Thymus (tissue), 11 donors: ENCODE data around the gene MTA3. TPM values are rescaled to one million over a fixed set of nuclear protein-coding genes. Genes with fewer than 3 reads are reported as not detected.
"Not testable (repeated sequence)": the region's sequence is repeated elsewhere in the genome, so short reads cannot be mapped to it uniquely, and the experiment has no call there.

Experiments
- DNase-seq, 9 donors: peaks; one replicate each; pipeline ENCODE4 v3.0.0-alpha.2; 2013; ENCODE audit warnings: low spot score in 9 of 9, low read depth in 6 of 9, missing footprints in 1 of 9
- H3K27ac ChIP-seq, 2 donors: one replicate each; pipeline ENCODE4 v1.5.1; 2013; ENCODE audit warnings: control low read depth in 1 of 2, low read depth in 1 of 2, low read length in 1 of 2, mild to moderate bottlenecking in 1 of 2, moderate library complexity in 1 of 2
- H3K27me3 ChIP-seq, 2 donors: one replicate each; pipeline ENCODE4 v1.5.1; 2013; ENCODE audit warnings: low read length in 1 of 2; ENCODE audit not compliant: control insufficient read depth in 2 of 2, insufficient read depth in 1 of 2
- H3K36me3 ChIP-seq, 2 donors: one replicate each; pipeline ENCODE4 v1.5.1; 2013; ENCODE audit warnings: low read length in 1 of 2, mild to moderate bottlenecking in 1 of 2, moderate library complexity in 1 of 2; ENCODE audit not compliant: control insufficient read depth in 2 of 2, insufficient read depth in 2 of 2
- H3K4me1 ChIP-seq, 2 donors: one replicate each; pipeline ENCODE4 v1.5.1; 2013; ENCODE audit warnings: low read length in 2 of 2; ENCODE audit not compliant: control insufficient read depth in 2 of 2, insufficient read depth in 2 of 2
- H3K4me3 ChIP-seq, 2 donors: one replicate each; pipeline ENCODE4 v1.5.1; 2013; ENCODE audit warnings: low read length in 2 of 2, control low read depth in 1 of 2, mild to moderate bottlenecking in 1 of 2
- H3K9me3 ChIP-seq, 2 donors: one replicate each; pipeline ENCODE4 v1.5.1; 2013; ENCODE audit warnings: low read length in 1 of 2, mild to moderate bottlenecking in 1 of 2; ENCODE audit not compliant: control insufficient read depth in 2 of 2, insufficient read depth in 1 of 2
- WGBS: extraction: QIAGEN DNeasy Blood & Tissue Kit; methylation state at CpG from one replicate; pipeline ENCODE4 v1.1.7; 2013; 5-methylcytosine and 5-hydroxymethylcytosine counted together
- polyA plus RNA-seq: library from polyadenylated mRNA; stranded (reverse); fragments of 200-250 nt; gene quantifications from one replicate; pipeline ENCODE4 v1.2.3, GENCODE V29; 2013
- total RNA-seq: library from RNA; stranded (reverse); fragments of 120-200 nt; gene quantifications from one replicate; pipeline ENCODE4 v1.2.4, GENCODE V29; 2013
- donor health status: healthy.

Gene MTA3
- total and polyA plus RNA-seq, 2 donors: 64.9 to 77.4 TPM

GRCh38 chr2:42560133-42560532 lies 8.3 kb upstream of the MTA3 start:
- not testable (repeated sequence) for DNase-seq, H3K4me3 ChIP-seq
- WGBS: 93% methylated on average over 13 of the region's 13 CpGs

DNA sequence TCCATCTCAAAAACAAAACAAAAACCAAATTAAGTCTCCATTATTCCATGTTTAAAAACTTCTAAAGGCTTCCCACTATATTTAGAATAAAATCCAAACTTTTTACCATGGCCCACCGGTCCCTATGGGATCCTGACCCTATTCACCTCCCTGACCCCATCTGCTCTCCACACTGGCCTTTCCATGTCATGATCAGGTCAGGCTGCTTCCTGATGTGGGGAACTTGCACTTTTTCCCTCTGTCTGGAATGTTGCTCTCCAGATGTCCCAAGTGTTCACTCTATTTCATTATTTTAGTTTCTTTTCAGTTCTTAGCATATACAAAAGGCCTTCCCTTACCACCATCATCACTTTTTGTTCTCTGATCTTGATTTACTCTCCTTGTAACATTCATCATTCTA lies 7.5 kb upstream of the MTA3 start:
- DNase-seq: no peak
- 93% methylated on average over 1 of the region's 1 CpG for WGBS
- Histone ChIP-seq H3K9me3 (peaks cover 0 to 8% of the 10 kb centered on the region in 2 donors), H3K27me3 (no peaks in the 10 kb centered on the region), H3K36me3 (no peaks in the 10 kb centered on the region), H3K4me1 (peaks cover 24 to 76% of the 10 kb centered on the region in 2 donors), H3K4me3 (no peak overlapping the region), H3K27ac (no peak overlapping the region)

More at GRCh38 chr2:42560133-42560532, 8.3 kb upstream of the MTA3 start:
- H3K36me3 ChIP-seq, H3K27ac ChIP-seq, H3K9me3 ChIP-seq, H3K27me3 ChIP-seq: not testable (repeated sequence)
- peaks cover 19 to 68% of the 10 kb centered on the region in 2 donors for H3K4me1 ChIP-seq

DNA sequence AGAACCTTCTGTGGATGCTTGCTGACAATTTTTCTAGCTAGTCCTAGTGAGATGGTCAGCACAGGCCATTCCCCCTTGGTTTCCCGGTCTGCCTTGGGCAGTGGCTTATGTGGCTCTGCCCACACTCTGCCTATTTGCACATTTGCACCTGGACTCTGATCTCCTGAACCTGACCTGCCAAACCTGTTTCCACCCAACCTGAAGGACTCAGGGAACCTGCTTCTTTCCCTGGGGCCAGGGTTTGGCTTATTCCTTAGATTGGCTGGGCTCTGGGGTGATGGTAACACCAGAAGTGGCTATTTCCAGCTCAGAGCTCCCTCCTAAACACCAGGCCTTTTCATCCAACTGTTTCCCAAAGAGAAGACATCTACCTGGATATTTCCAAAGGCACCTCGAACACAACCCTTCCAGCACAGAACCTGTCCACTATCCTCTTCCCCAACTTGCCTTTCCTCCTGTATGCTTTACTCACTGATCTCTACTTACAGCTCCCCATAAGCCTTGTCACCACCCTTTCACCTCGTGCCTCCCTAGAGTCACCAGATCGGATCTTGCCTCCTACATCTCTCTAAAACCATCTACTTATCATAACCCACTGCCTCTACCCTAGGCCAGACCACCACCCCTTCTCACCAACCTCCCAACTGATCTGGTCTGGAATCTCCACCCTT lies 5.8 kb upstream of the MTA3 start:
- WGBS: 94% methylated on average over 4 of the region's 4 CpGs
- peaks cover 30 to 81% of the 10 kb centered on the region in 2 donors for H3K4me1 ChIP-seq
- H3K36me3 ChIP-seq: no peaks in the 10 kb centered on the region
- peaks cover 0 to 8% of the 10 kb centered on the region in 2 donors for H3K9me3 ChIP-seq
- H3K27ac ChIP-seq: no peak overlapping the region
- H3K27me3 ChIP-seq: no peaks in the 10 kb centered on the region
- no peak for DNase-seq
- no peak overlapping the region for H3K4me3 ChIP-seq

DNA sequence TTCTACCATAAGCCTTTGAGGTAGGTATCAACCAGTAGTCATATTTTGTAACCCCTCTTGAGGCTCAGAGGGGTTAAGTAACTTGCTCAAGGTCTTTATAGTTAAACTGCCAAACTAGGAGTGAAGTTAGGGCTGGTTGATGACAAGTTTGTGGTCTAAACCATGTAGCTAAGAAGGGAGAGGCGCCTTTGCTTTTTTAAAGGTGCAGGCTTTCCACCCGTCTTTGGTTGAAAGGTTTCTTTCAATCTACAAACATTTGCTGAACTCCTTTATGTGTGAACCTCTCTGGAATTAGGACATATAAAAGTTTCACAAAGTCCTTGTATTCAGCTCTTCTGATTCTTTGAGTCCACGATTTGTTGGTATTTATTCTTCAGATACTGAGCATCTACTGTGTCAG lies 2.4 kb upstream of the MTA3 start:
- Histone ChIP-seq H3K4me3 (peak overlapping the region; percentile 54 to 77), H3K27me3 (no peaks in the 10 kb centered on the region), H3K4me1 (peaks cover 35 to 71% of the 10 kb centered on the region in 2 donors), H3K36me3 (peaks cover 0 to 8% of the 10 kb centered on the region in 2 donors), H3K27ac (peak overlapping the region; percentile 80 to 97), H3K9me3 (peaks cover 0 to 8% of the 10 kb centered on the region in 2 donors)
- WGBS: 8% methylated on average over 3 of the region's 3 CpGs
- peak in 8 of 9 donors; percentile 57 to 93 (median 80) for DNase-seq

GRCh38 chr2:42566837-42567321 lies 1.6 kb upstream of the MTA3 start:
- Histone ChIP-seq H3K36me3 (peaks cover 0 to 16% of the 10 kb centered on the region in 2 donors), H3K27ac (peak overlapping the region; percentile 72 to 97), H3K4me3 (peak overlapping the region; percentile 54 to 77), H3K27me3 (no peaks in the 10 kb centered on the region), H3K4me1 (peaks cover 38 to 69% of the 10 kb centered on the region in 2 donors), H3K9me3 (peaks cover 0 to 8% of the 10 kb centered on the region in 2 donors)
- peak; percentile 56 to 91 (median 76) for DNase-seq
- 4% methylated on average over 3 of the region's 3 CpGs for WGBS

DNA sequence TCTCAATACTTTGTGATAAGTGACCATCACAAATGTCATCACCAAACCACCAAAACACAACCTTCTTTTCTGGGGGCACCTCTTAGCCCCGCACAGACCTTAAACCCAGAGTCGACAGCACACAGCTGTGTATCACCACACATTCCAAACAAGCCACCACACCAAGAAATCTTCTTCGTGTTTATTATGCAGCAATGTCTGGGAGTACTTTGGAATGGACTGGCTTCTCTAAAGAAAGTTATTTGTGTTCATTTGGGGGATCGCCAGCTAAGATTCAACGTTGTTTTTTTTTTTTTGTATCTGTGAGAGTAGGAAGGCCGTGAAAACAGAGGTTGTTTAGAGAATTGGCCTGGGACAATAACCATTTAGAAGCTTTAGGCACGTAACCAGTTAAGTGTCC lies 1.1 kb upstream of the MTA3 start:
- peak overlapping the region; percentile 97 for H3K27ac ChIP-seq
- WGBS: 27% methylated on average over 7 of the region's 7 CpGs
- peaks cover 0 to 8% of the 10 kb centered on the region in 2 donors for H3K9me3 ChIP-seq
- H3K4me3 ChIP-seq: peak overlapping the region; percentile 54 to 77
- peak in 1 of 9 donors; percentile 54 for DNase-seq
- H3K4me1 ChIP-seq: peaks cover 35 to 69% of the 10 kb centered on the region in 2 donors
- H3K27me3 ChIP-seq: no peaks in the 10 kb centered on the region
- H3K36me3 ChIP-seq: peaks cover 0 to 20% of the 10 kb centered on the region in 2 donors

DNA sequence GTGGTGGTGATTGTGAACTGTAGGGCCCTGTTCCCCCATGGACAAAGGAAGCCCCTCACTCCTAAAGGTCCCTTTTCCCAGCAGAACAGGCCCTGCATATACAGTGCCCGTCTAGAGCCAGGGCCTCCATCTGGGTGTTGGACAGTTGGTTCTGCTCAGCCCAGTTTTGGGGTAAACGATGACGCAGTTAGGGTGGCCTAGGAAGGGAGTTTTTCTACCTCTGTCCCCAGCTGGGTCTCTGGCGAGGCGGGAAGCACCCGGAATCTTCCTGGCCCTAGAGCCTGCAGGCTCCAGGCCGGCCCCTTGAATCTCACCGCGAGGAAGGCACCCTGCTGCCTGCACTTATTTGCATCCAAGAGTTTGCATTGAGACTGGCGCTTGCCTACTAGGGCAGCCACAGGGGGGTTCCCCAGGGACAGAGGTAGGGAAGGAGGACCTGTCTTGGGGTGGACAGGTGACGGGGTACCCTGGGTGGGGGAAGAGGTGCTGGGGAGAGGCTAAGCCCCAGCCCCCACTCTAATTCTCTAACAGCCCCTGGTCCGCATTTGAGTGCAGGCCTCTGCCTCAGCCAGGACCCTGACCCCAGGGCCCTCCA lies 529 bp upstream of the MTA3 start:
- Histone ChIP-seq H3K4me3 (peak overlapping the region; percentile 54 to 77), H3K9me3 (peaks cover 0 to 8% of the 10 kb centered on the region in 2 donors), H3K36me3 (peaks cover 3 to 25% of the 10 kb centered on the region in 2 donors), H3K27ac (peak overlapping the region; percentile 97), H3K4me1 (peaks cover 35 to 64% of the 10 kb centered on the region in 2 donors), H3K27me3 (no peaks in the 10 kb centered on the region)
- WGBS: 73% methylated on average over 12 of the region's 12 CpGs
- peak in 5 of 9 donors; percentile 23 to 69 (median 40) for DNase-seq

GRCh38 chr2:42569116-42569711 lies 782 bp downstream of the MTA3 start:
- H3K4me1 ChIP-seq: peaks cover 31 to 66% of the 10 kb centered on the region in 2 donors
- H3K27me3 ChIP-seq: no peaks in the 10 kb centered on the region
- DNase-seq: peak in 4 of 9 donors; percentile 22 to 52 (median 29)
- H3K9me3 ChIP-seq: no peaks in the 10 kb centered on the region
- peaks cover 10 to 37% of the 10 kb centered on the region in 2 donors for H3K36me3 ChIP-seq
- WGBS: 12% methylated on average over 20 of the region's 20 CpGs
- peak overlapping the region; percentile 77 to 94 for H3K4me3 ChIP-seq
- H3K27ac ChIP-seq: peak overlapping the region; percentile 92 to 97

DNA sequence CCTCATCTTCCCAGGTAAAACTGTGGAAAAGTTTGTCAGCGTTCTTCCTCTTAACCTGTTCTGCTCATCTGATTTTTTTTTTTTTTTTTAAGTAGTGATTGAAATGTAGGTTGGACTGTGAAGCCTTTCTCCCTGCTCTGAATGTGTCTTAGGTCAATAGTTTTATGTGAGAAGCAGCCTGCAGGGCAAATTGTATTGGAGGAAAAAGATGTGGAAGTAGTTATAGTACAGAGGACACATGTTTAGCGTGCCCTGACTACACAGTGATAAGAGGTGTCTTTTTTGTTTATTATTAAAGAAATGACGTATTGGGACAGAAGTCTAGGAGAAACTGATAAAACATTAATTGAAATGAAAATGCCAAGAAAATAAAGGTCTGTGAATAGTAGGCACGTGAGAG lies 1.5 kb downstream of the MTA3 start:
- DNase-seq: peak in 1 of 9 donors; percentile 44

More for the DNA sequence above, 1.5 kb downstream of the MTA3 start:
- peaks cover 14 to 43% of the 10 kb centered on the region in 2 donors for H3K36me3 ChIP-seq
- no peaks in the 10 kb centered on the region for H3K27me3 ChIP-seq
- 59% methylated on average over 4 of the region's 4 CpGs for WGBS
- no peaks in the 10 kb centered on the region for H3K9me3 ChIP-seq
- H3K4me3 ChIP-seq: peak overlapping the region; percentile 77 to 94
- peak overlapping the region; percentile 1 to 92 for H3K27ac ChIP-seq
- peaks cover 34 to 66% of the 10 kb centered on the region in 2 donors for H3K4me1 ChIP-seq
